NCI-H748 (cell line): ENCODE results near the gene NFIB.

ENCODE experiments used
- DNase-seq: peaks from one replicate; lab custom pipeline; 2025; ENCODE audit not compliant: unreplicated experiment; lab: John Stamatoyannopoulos, UW

Gene NFIB

GRCh38 chr9:14218253-14218652 is 95.7 kb downstream of the NFIB start:
- peak; percentile 42 for DNase-seq

GRCh38 chr9:14216612-14217194 is 97.2 kb downstream of the NFIB start:
- DNase-seq = no peak

- DNase-seq = no peak
Measured at GRCh38 chr9:14215614-14216013, 98.3 kb downstream of the NFIB start.

- no peak for DNase-seq
Measured at GRCh38 chr9:14214693-14215092, 99.2 kb downstream of the NFIB start.

- DNase-seq = no peak
Measured at GRCh38 chr9:14214065-14214684, 99.8 kb downstream of the NFIB start.

GRCh38 chr9:14213504-14213903 is 100.4 kb downstream of the NFIB start:
- no peak for DNase-seq

GRCh38 chr9:14212697-14213420 is 101.1 kb downstream of the NFIB start:
- no peak for DNase-seq

- no peak for DNase-seq
Measured at GRCh38 chr9:14212077-14212476, 101.9 kb downstream of the NFIB start.

GRCh38 chr9:14211564-14211963 is 102.4 kb downstream of the NFIB start:
- DNase-seq = peak; percentile 14

- peak; percentile 67 for DNase-seq
Measured at GRCh38 chr9:14210428-14210827, 103.5 kb downstream of the NFIB start.

GRCh38 chr9:14209399-14210345 is 104.3 kb downstream of the NFIB start:
- DNase-seq = peak; percentile 82

- no peak for DNase-seq
Measured at GRCh38 chr9:14207352-14207995, 106.5 kb downstream of the NFIB start.

- no peak for DNase-seq
Measured at GRCh38 chr9:14205463-14205862, 108.5 kb downstream of the NFIB start.

GRCh38 chr9:14203356-14204056 is 110.4 kb downstream of the NFIB start:
- peak; percentile 63 for DNase-seq

- no peak for DNase-seq
Measured at GRCh38 chr9:14198841-14199455, 115.0 kb downstream of the NFIB start.

- DNase-seq = no peak
Measured at GRCh38 chr9:14198047-14198840, 115.7 kb downstream of the NFIB start.

GRCh38 chr9:14197325-14197858 is 116.5 kb downstream of the NFIB start:
- DNase-seq = no peak

- no peak for DNase-seq
Measured at GRCh38 chr9:14193328-14193990, 120.5 kb downstream of the NFIB start.
